ENCODE data around the gene SPATA21. TPM values are rescaled to one million over a fixed set of nuclear protein-coding genes. Genes with fewer than 3 reads are reported as not detected.

SPATA21 gene
- total and polyA plus RNA-seq, 10 of the 15 experiments (the other 5 are each of a cell fraction or from before 2014, with no cell fraction given) = 0.05 to 1.1 (median 0.24) TPM; not detected in 1

- H4K20me1 ChIP-seq (ENCODE audit: control insufficient read depth, insufficient read depth) = no peaks in the 10 kb centered on the region
- no peaks in the 10 kb centered on the region for H3K79me2 ChIP-seq (ENCODE audit: control insufficient read depth, insufficient read depth, low read length)
- ATAC-seq (no peak), DNase-seq (ENCODE audit: low read depth, low spot score) (no peak), FAIRE-seq (no peak)
- no peak for TF ChIP-seq ESRRA (IDR thresholded peaks at IDR 0.05; ENCODE audit: low read length)
- no peak for TF ChIP-seq IRF4 (IDR thresholded peaks at IDR 0.05; ENCODE audit: low read depth, low read length)
- TF ChIP-seq POLR2A (IDR thresholded peaks at IDR 0.05; ENCODE audit: low read depth, low read length) = no peak
- no peak for TF ChIP-seq ZNF384 (IDR thresholded peaks at IDR 0.05; ENCODE audit: borderline replicate concordance, low read depth, low read length)
- no peak for TF ChIP-seq BACH1 (IDR thresholded peaks at IDR 0.05; ENCODE audit: borderline replicate concordance)
- TF ChIP-seq ELK1 (IDR thresholded peaks at IDR 0.05; ENCODE audit: low read depth, low read length) = no peak
- no peak for TF ChIP-seq RFX5 (IDR thresholded peaks at IDR 0.05; ENCODE audit: low read depth, low read length)
- TF ChIP-seq RBBP5 (conservative IDR thresholded peaks at IDR 0.05) = no peak
- no peak for TF ChIP-seq RELB (IDR thresholded peaks at IDR 0.05; ENCODE audit: low read depth)
- no peak for TF ChIP-seq RELA (IDR thresholded peaks at IDR 0.05; ENCODE audit: borderline replicate concordance, partially characterized antibody)
- TF ChIP-seq PML (IDR thresholded peaks at IDR 0.05; ENCODE audit: low read length) = no peak
- POLR2A ChIA-PET = interaction anchor here (1.2 kb wide), 1 partner anchor 17 kb away, joined by 3 read pairs; no protein-coding TSS in a partner anchor
- no TSS peak for BruUV-seq (replicated peaks)
- no peaks in the 10 kb centered on the region for H3K27me3 ChIP-seq (replicated peaks in 1 of 2; ENCODE audit: control insufficient read depth in 2 of 2, insufficient read depth in 2 of 2, low read length in 1 of 2)
- no peak overlapping the region for H3K9ac ChIP-seq (ENCODE audit: control insufficient read depth, insufficient read depth, low read length)
- 18% methylated on average over 2 of the region's 2 CpGs for WGBS (ENCODE audit: insufficient coverage, insufficient replicate concordance, low lambda C conversion rate, missing lambda C conversion rate)
- RAD21 ChIA-PET (ENCODE audit: unreplicated experiment) = no interaction called here
- no peak overlapping the region for H3K27ac ChIP-seq (ENCODE audit: control insufficient read depth, insufficient read depth)
- H3K9me3 ChIP-seq (replicated peaks; ENCODE audit: control insufficient read depth, insufficient read depth, low read length) = no peaks in the 10 kb centered on the region
- intact Hi-C loops (cut with micrococcal nuclease; ENCODE audit: unreplicated experiment) (no loop called here), in situ Hi-C loops (cut with MboI) (no loop called here)
- no peak overlapping the region for H2AFZ ChIP-seq (ENCODE audit: control insufficient read depth, low read depth, low read length)
- SMC1A ChIA-PET (ENCODE audit: uncharacterized antibody, unreplicated experiment) = interaction anchor here (0.8 to 1.2 kb wide), 3 partner anchors 9 to 45 kb away, joined by 3 to 5 read pairs (median 3); no protein-coding TSS in a partner anchor
- H3K36me3 ChIP-seq (ENCODE audit: control insufficient read depth in 2 of 2, insufficient read depth in 2 of 2, low read length in 1 of 2) = no peaks in the 10 kb centered on the region
- CTCF ChIA-PET = no interaction called here
- H3K4me2 ChIP-seq (ENCODE audit: control insufficient read depth, insufficient read depth) = no peak overlapping the region
- no peak overlapping the region for H3K4me3 ChIP-seq
- peaks cover 9% of the 10 kb centered on the region for H3K4me1 ChIP-seq (ENCODE audit: control insufficient read depth, insufficient read depth, low read length)
Measured at GRCh38 chr1:16434501-16434900, 2.7 kb downstream of the SPATA21 start.

Measured in GM12878 (cell line).